Calu3 (cell line): ENCODE data around the gene NDUFS4. TPM values are rescaled to one million over a fixed set of nuclear protein-coding genes. Genes with fewer than 3 reads are reported as not detected.
A peak's percentile ranks its signal among the peaks of the same experiment; 100 is the strongest.

Experiments
- BruUV-seq: library from RNA; stranded (reverse); fragments of 400-500 nt; replicated peaks from 2 replicates; lab custom pipeline; 2021; lab: Mats Ljungman, UMichigan
- CTCF ChIA-PET: fragments of 300-600 bp; sonication (Branson Sonifier 250); formaldehyde crosslinking; loops from one replicate; lab custom pipeline; 2022; ENCODE audit warnings: antibody characterized with exemption; lab: Charles Lee
- DNase-seq: peaks from one replicate; pipeline ENCODE4 v3.0.0; 2022
- H3K27ac Mint-ChIP-seq: one replicate; pipeline ENCODE4 v1.8.0; 2022; ENCODE audit warnings: mixed read lengths; ENCODE audit not compliant: unreplicated experiment
- H3K27me3 Mint-ChIP-seq: one replicate; pipeline ENCODE4 v1.8.0; 2022; ENCODE audit warnings: mixed read lengths; ENCODE audit not compliant: unreplicated experiment
- H3K36me3 Mint-ChIP-seq: one replicate; pipeline ENCODE4 v1.8.0; 2022; ENCODE audit warnings: mild to moderate bottlenecking, moderate library complexity, mixed read lengths; ENCODE audit not compliant: insufficient read depth, unreplicated experiment
- H3K4me1 Mint-ChIP-seq: one replicate; pipeline ENCODE4 v1.8.0; 2022; ENCODE audit warnings: mild to moderate bottlenecking, low read depth, mixed read lengths; ENCODE audit not compliant: unreplicated experiment
- H3K4me3 Mint-ChIP-seq: one replicate; pipeline ENCODE4 v1.8.0; 2022; ENCODE audit warnings: mild to moderate bottlenecking, low read depth, moderate library complexity, mixed read lengths; ENCODE audit not compliant: unreplicated experiment
- H3K9me3 Mint-ChIP-seq: one replicate; pipeline ENCODE4 v1.8.0; 2022; ENCODE audit warnings: low read depth, mixed read lengths; ENCODE audit not compliant: unreplicated experiment
- intact Hi-C: fragments of 100-400 bp; cut with micrococcal nuclease; formaldehyde crosslinking; loops from one replicate; pipeline ENCODE4 v1.10.0; 2022; ENCODE audit not compliant: unreplicated experiment
- total RNA-seq: library from RNA; stranded (reverse); gene quantifications from 2 replicates; pipeline ENCODE4 v1.2.3, GENCODE V29; 2022
- TF ChIP-seq, protein P1 (sequence below): fragments of 200-600 bp; IDR thresholded peaks from one replicate; pipeline ENCODE4 v1.8.0; 2022; ENCODE audit warnings: antibody characterized with exemption; ENCODE audit not compliant: unreplicated experiment

NDUFS4 gene
- total RNA-seq, 1 experiment from 2014 or later, result 71.0 TPM

DNA sequence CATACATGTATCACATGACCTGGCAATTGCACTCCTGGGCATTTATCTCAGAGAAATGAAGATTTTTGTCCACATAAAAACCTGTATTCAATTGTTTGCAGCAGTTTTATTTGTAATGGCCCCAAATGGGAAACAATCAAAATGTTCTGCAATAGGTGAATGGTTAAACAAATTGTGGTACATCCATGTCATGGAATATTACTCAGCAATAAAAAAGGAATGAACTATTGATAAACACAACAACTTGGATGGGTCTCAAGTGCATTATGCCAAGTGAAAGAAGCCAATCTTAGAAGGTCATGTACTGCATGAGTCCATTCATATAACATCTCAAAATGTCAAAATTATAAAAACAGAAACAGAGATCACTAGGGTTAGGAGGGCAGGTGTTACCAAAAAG lies 1.5 kb upstream of the NDUFS4 start:
- no peak overlapping the region for H3K4me3 Mint-ChIP-seq
- H3K9me3 Mint-ChIP-seq, result no peaks in the 10 kb centered on the region
- H3K27ac Mint-ChIP-seq, result no peak overlapping the region
- peaks cover 18% of the 10 kb centered on the region for H3K36me3 Mint-ChIP-seq
- TF ChIP-seq, protein P1, sequence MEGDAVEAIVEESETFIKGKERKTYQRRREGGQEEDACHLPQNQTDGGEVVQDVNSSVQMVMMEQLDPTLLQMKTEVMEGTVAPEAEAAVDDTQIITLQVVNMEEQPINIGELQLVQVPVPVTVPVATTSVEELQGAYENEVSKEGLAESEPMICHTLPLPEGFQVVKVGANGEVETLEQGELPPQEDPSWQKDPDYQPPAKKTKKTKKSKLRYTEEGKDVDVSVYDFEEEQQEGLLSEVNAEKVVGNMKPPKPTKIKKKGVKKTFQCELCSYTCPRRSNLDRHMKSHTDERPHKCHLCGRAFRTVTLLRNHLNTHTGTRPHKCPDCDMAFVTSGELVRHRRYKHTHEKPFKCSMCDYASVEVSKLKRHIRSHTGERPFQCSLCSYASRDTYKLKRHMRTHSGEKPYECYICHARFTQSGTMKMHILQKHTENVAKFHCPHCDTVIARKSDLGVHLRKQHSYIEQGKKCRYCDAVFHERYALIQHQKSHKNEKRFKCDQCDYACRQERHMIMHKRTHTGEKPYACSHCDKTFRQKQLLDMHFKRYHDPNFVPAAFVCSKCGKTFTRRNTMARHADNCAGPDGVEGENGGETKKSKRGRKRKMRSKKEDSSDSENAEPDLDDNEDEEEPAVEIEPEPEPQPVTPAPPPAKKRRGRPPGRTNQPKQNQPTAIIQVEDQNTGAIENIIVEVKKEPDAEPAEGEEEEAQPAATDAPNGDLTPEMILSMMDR, result no peak
- CTCF ChIA-PET, result no interaction called here
- no TSS peak for BruUV-seq
- H3K4me1 Mint-ChIP-seq, result peaks cover 17% of the 10 kb centered on the region
- DNase-seq, result no peak
- no peaks in the 10 kb centered on the region for H3K27me3 Mint-ChIP-seq
- intact Hi-C loops, result no loop called here

DNA sequence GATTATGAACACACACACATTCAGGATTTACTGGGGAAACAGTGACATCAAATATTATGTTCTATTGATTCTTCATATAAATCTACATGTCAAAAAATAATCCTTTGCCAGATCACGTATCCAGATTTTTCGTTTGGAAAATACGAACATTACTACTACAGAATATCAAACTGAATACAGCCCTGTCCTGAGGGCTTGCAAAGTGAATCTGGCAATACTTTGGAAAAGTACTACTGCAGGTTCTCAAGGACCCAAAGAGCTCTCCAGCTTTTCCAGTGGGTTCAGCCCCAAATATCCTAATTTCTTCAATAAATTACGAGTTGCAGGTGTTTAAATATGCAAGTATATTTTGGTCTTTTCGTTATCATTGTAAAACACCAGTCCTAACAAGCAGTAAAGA lies 411 bp upstream of the NDUFS4 start:
- intact Hi-C loops, result no loop called here
- H3K4me3 Mint-ChIP-seq, result peak overlapping the region; percentile 95
- no peaks in the 10 kb centered on the region for H3K9me3 Mint-ChIP-seq
- no peaks in the 10 kb centered on the region for H3K27me3 Mint-ChIP-seq
- peaks cover 18% of the 10 kb centered on the region for H3K36me3 Mint-ChIP-seq
- no peak for DNase-seq
- CTCF ChIA-PET, result no interaction called here
- H3K27ac Mint-ChIP-seq, result peak overlapping the region; percentile 92
- TF ChIP-seq, protein P1, result no peak
- no TSS peak for BruUV-seq
- H3K4me1 Mint-ChIP-seq, result peaks cover 17% of the 10 kb centered on the region

DNA sequence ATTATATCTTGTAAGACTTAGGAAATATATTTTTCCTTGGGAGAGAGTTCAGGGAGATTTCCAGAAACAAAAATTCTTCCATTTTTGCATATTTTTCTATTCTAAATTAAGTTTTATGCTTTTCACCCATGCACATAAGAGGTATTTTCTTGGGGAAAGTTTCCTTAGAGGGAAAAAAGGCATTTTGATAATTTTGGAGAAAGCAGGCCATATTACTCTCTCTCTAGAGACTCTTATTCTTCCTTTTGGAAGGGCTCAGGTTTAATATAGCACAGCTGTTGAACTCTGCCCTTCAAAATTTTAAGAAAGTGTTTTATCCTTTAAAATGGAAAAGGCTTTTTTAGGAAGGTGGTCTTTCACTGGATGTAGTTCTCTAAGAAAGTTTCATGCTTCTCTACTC lies 8.0 kb downstream of the NDUFS4 start:
- H3K4me3 Mint-ChIP-seq, result no peak overlapping the region
- intact Hi-C loops, result no loop called here
- no peaks in the 10 kb centered on the region for H3K27me3 Mint-ChIP-seq
- DNase-seq, result no peak
- H3K27ac Mint-ChIP-seq, result no peak overlapping the region
- no TSS peak for BruUV-seq
- CTCF ChIA-PET, result no interaction called here
- no peaks in the 10 kb centered on the region for H3K9me3 Mint-ChIP-seq
- peaks cover 9% of the 10 kb centered on the region for H3K4me1 Mint-ChIP-seq
- TF ChIP-seq, protein P1, result no peak
- no peaks in the 10 kb centered on the region for H3K36me3 Mint-ChIP-seq

DNA sequence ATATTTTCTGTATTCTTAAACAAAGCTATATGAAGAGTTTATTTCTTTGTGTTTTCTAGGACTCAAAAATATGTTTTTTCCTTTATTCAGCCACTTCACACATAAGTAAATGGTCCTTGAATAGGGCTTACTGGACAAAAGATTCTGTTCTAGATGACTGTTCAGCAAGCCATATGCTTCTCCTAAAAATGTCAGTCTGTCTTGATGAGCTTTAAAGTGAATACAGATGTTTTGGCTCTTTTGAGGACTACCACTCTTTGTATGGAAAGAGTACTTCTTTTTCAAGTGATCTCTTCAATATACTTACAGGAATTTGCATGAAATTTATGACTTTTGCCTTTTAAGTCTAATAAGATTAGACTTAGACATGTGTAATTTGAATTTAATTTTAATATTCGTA lies 8.4 kb downstream of the NDUFS4 start:
- H3K27ac Mint-ChIP-seq, result no peak overlapping the region
- CTCF ChIA-PET, result no interaction called here
- no peaks in the 10 kb centered on the region for H3K9me3 Mint-ChIP-seq
- no TSS peak for BruUV-seq
- H3K4me1 Mint-ChIP-seq, result peaks cover 9% of the 10 kb centered on the region
- H3K36me3 Mint-ChIP-seq, result no peaks in the 10 kb centered on the region
- no peak for DNase-seq
- H3K4me3 Mint-ChIP-seq, result no peak overlapping the region
- TF ChIP-seq, protein P1, result no peak
- no peaks in the 10 kb centered on the region for H3K27me3 Mint-ChIP-seq
- intact Hi-C loops, result no loop called here
